Activated CD4-positive, alpha-beta T cell treated with anti-CD3 and anti-CD28 coated beads for 36 hours (primary cell): ENCODE results near the gene ODAD4. TPM values are rescaled to one million over a fixed set of nuclear protein-coding genes. Genes with fewer than 3 reads are reported as not detected.
"Not testable (repeated sequence)": the region's sequence is repeated elsewhere in the genome, so short reads cannot be mapped to it uniquely, and the experiment has no call there.

Source experiments
- ATAC-seq: fragments of 200-7000 bp; cut with Tn5 transposase; one replicate; pipeline ENCODE4 v1.10.0; 2021; ENCODE audit warnings: mild to moderate bottlenecking, moderate library complexity
- CTCF ChIA-PET: fragments of 350-600 bp; sonication (Branson Sonifier 250); formaldehyde crosslinking; loops from one replicate; lab custom pipeline; 2021; ENCODE audit warnings: antibody characterized with exemption; lab: Charles Lee
- POLR2A ChIA-PET: fragments of 350-600 bp; sonication (Branson Sonifier 250); formaldehyde crosslinking; loops from one replicate; lab custom pipeline; 2021; ENCODE audit warnings: antibody characterized with exemption, inconsistent platforms; lab: Charles Lee
- DNase-seq: peaks from one replicate; pipeline ENCODE4 v3.0.0-alpha.2; 2020
- H3K27ac Mint-ChIP-seq: one replicate; pipeline ENCODE4 v1.8.0; 2021; ENCODE audit warnings: mixed read lengths
- H3K27me3 Mint-ChIP-seq: one replicate; pipeline ENCODE4 v1.8.0; 2021; ENCODE audit warnings: mixed read lengths
- H3K36me3 Mint-ChIP-seq: one replicate; pipeline ENCODE4 v1.8.0; 2021; ENCODE audit warnings: low read depth, mixed read lengths
- H3K4me1 Mint-ChIP-seq: one replicate; pipeline ENCODE4 v1.8.0; 2021; ENCODE audit warnings: mixed read lengths
- H3K4me3 Mint-ChIP-seq: one replicate; pipeline ENCODE4 v1.8.0; 2021; ENCODE audit warnings: mild to moderate bottlenecking, moderate library complexity, mixed read lengths
- H3K9me3 Mint-ChIP-seq: one replicate; pipeline ENCODE4 v1.8.0; 2021; ENCODE audit warnings: low read depth, mixed read lengths
- intact Hi-C, 2 experiments: fragments of 100-400 bp; cut with DNase I in 1 of 2; cut with micrococcal nuclease in 1 of 2; formaldehyde crosslinking; loops; one replicate each; pipeline versions ENCODE4 v1.14.2 to v1.15.1; 2022 to 2024; cut with DNase I, micrococcal nuclease
- total RNA-seq, 2 experiments: library from RNA; stranded (reverse); gene quantifications; one replicate each; pipeline ENCODE4 v1.2.3, GENCODE V29; 2021

ODAD4 gene
- total RNA-seq, 2 experiments from 2014 or later, result 0.81 to 1.1 TPM

DNA sequence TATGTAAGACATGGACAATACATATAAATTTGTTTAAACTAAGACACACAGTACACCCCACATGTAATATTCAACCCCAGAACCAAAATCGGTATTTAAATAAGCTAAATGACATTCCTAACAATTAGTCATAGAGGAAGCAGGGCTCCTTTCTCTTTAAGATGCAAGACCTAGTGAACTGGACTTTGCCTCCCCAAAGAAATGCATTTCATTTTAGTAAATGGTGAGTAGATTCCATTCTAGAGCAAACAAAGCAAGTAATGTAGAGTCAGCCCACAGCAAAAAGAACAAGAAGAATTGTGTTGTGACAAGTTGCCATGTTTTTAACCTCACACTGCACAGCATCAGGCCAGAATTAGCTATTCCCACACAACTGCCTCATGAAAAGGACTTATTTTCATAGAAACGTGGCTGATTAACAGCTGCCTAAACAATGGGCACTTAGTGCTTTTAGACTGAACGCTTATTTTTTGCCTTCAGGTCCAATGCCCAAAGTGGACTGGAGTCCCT lies 72.4 kb downstream of the ODAD4 start:
- ATAC-seq (no peak), DNase-seq (no peak)
- Mint-ChIP-seq H3K4me1 (peaks cover 16% of the 10 kb centered on the region), H3K4me3 (no peak overlapping the region), H3K36me3 (peaks cover 16% of the 10 kb centered on the region), H3K9me3 (no peaks in the 10 kb centered on the region), H3K27ac (no peak overlapping the region), H3K27me3 (no peaks in the 10 kb centered on the region)
- intact Hi-C loops, result no loop called here
- POLR2A ChIA-PET, result interaction anchor here (0.6 kb wide), 2 partner anchors 9 to 515 kb away, joined by 3 to 4 read pairs; no protein-coding TSS in a partner anchor
- CTCF ChIA-PET, result interaction anchor here (0.7 to 2.2 kb wide), 3 partner anchors 13 to 510 kb away, joined by 3 to 10 read pairs (median 7); no protein-coding TSS in a partner anchor

- ATAC-seq, result no peak
- no peak for DNase-seq
- Mint-ChIP-seq H3K4me1 (peaks cover 24% of the 10 kb centered on the region), H3K9me3 (no peaks in the 10 kb centered on the region), H3K27me3 (no peaks in the 10 kb centered on the region), H3K27ac (no peak overlapping the region), H3K4me3 (no peak overlapping the region), H3K36me3 (peaks cover 10% of the 10 kb centered on the region)
- ChIA-PET POLR2A (no interaction called here), CTCF (interaction anchor here (0.7 to 1.4 kb wide), 3 partner anchors 11 to 383 kb away, joined by 3 to 7 read pairs (median 5); no protein-coding TSS in a partner anchor)
- intact Hi-C loops, result no loop called here
These were observed 74.7 kb downstream of the ODAD4 start for GRCh38 chr17:42005166-42005565.

GRCh38 chr17:42009170-42009569 lies 78.8 kb downstream of the ODAD4 start:
- no peak overlapping the region for H3K4me3 Mint-ChIP-seq
- peaks cover 12% of the 10 kb centered on the region for H3K36me3 Mint-ChIP-seq
- DNase-seq (no peak), ATAC-seq (no peak)
- ChIA-PET POLR2A (interaction anchor here (1.0 kb wide), 1 partner anchor 78 kb away, joined by 3 read pairs; the partner anchor contains the start of gene ODAD4), CTCF (interaction anchor here (0.7 to 1.5 kb wide), 4 partner anchors 10 to 43 kb away, joined by 3 read pairs; no protein-coding TSS in a partner anchor)
- H3K27ac Mint-ChIP-seq, result no peak overlapping the region
- H3K9me3 Mint-ChIP-seq, result no peaks in the 10 kb centered on the region
- intact Hi-C loops, result no loop called here
- peaks cover 46% of the 10 kb centered on the region for H3K4me1 Mint-ChIP-seq
- no peaks in the 10 kb centered on the region for H3K27me3 Mint-ChIP-seq

DNA sequence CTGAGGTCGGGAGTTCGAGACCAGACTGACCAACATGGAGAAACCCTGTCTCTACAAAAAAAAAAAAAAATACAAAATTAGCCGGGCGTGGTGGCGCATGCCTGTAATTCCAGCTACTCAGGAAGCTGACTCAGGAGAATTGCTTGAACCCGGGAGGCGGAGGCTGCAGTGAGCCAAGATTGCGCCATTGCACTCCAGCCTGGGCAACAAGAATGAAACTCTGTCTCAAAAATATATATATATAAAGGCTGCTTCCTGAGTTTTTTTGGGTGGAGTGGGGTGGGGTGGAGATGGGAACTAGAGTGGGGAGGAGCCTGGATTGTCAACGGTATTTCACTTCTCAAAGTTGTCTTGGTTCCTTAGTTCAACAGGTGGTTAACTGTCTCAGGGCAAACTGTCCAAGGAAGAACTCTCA lies 79.9 kb downstream of the ODAD4 start:
- DNase-seq, H3K4me3 Mint-ChIP-seq, POLR2A ChIA-PET, ATAC-seq, H3K9me3 Mint-ChIP-seq, intact Hi-C loops, H3K27me3 Mint-ChIP-seq: not testable (repeated sequence)
- CTCF ChIA-PET, result interaction anchor here (0.9 to 1.5 kb wide), 2 partner anchors 22 to 57 kb away, joined by 3 read pairs; no protein-coding TSS in a partner anchor
- Mint-ChIP-seq H3K27ac (peak overlapping the region; percentile 61), H3K4me1 (peaks cover 51% of the 10 kb centered on the region), H3K36me3 (peaks cover 16% of the 10 kb centered on the region)

DNA sequence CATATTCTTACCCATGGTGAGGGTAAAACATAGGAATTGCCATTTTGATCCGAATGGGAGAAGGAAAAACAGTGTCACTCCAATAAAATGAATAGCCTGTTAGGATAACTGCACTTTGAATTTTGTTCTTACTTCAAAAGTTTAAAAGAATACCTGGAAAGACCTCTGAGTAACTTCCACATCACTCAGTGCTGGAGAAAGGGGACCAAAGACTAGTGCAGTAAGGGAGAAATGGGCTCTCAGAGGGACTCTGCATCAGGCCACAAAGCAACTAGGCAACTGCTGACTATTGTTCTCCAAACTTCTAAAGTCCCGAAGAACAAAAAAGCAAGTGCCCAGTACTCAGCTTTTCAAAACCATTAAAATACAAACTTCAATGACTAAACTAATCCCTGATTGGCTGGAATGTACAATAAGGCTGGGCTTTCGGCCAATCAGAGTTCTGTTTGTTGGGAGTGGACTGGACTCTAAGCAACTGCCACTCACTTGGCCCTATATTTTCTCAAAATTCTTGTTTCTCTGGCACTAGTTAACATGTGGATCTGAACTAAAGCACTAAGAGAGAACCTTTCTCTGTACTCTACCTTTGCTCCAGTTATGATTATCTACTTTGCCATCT lies 80.6 kb downstream of the ODAD4 start:
- H3K27ac Mint-ChIP-seq, result peak overlapping the region; percentile 61
- peaks cover 55% of the 10 kb centered on the region for H3K4me1 Mint-ChIP-seq
- no peak overlapping the region for H3K4me3 Mint-ChIP-seq
- H3K36me3 Mint-ChIP-seq, result peaks cover 23% of the 10 kb centered on the region
- DNase-seq (no peak), ATAC-seq (peak; percentile 23)
- intact Hi-C loops, result no loop called here
- no peaks in the 10 kb centered on the region for H3K27me3 Mint-ChIP-seq
- POLR2A ChIA-PET, result interaction anchor here (0.6 kb wide), 1 partner anchor 170 kb away, joined by 3 read pairs; no protein-coding TSS in a partner anchor
- CTCF ChIA-PET, result interaction anchor here (1.2 kb wide), 1 partner anchor 12 kb away, joined by 3 read pairs; no protein-coding TSS in a partner anchor
- H3K9me3 Mint-ChIP-seq, result no peaks in the 10 kb centered on the region

DNA sequence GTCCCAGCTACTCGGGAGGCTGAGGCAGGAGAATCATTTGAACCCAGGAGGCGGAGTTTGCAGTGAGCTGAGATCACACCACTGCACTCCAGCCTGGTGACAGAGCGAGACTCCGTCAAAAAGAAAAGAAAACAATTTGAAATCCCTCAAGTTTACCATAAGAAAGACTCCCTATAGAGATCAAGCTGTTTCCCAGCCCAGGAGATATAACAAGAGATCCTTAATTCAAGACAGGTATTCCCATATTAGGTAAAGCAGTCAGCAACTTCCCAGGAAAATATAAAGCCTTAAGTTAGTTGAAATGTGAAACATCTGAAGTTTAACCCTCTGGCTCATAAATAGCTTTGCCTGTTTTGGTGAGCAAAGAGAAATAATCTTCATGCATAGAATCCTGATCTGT lies 81.9 kb downstream of the ODAD4 start:
- H3K27me3 Mint-ChIP-seq, H3K9me3 Mint-ChIP-seq, intact Hi-C loops, H3K4me3 Mint-ChIP-seq, DNase-seq, ATAC-seq: not testable (repeated sequence)
- H3K4me1 Mint-ChIP-seq, result peaks cover 56% of the 10 kb centered on the region
- POLR2A ChIA-PET, result interaction anchor here (0.7 to 1.4 kb wide), 2 partner anchors 15 to 21 kb away, joined by 3 read pairs; no protein-coding TSS in a partner anchor
- peaks cover 32% of the 10 kb centered on the region for H3K36me3 Mint-ChIP-seq
- CTCF ChIA-PET, result interaction anchor here (0.5 to 1.3 kb wide), 5 partner anchors 10 to 518 kb away, joined by 3 to 9 read pairs (median 3); no protein-coding TSS in a partner anchor
- H3K27ac Mint-ChIP-seq, result peak overlapping the region; percentile 5

DNA sequence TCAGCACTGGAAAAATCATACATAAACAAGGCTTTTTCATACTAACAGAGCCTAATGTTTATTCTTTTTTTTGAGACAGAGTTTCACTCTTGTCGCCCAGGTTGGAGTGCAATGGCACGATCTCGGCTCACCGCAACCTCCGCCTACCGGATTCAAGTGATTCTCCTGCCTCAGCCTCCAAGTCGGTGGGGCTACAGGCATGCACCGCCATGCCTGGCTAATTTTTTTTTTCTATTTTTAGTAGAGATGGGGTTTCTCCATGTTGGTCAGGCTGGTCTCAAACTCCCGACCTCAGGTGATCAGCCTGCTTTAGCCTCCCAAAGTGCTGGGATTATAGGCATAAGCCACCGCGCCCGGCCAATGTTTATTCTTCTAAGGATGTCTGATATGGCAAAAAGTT lies 83.3 kb downstream of the ODAD4 start:
- H3K27me3 Mint-ChIP-seq, H3K9me3 Mint-ChIP-seq, POLR2A ChIA-PET, intact Hi-C loops, H3K4me3 Mint-ChIP-seq, ATAC-seq, DNase-seq, H3K27ac Mint-ChIP-seq: not testable (repeated sequence)
- Mint-ChIP-seq H3K4me1 (peaks cover 63% of the 10 kb centered on the region), H3K36me3 (peaks cover 32% of the 10 kb centered on the region)
- CTCF ChIA-PET, result interaction anchor here (0.7 to 1.3 kb wide), 2 partner anchors 50 to 1117 kb away, joined by 3 to 9 read pairs; no protein-coding TSS in a partner anchor

Other genes with a start within 250 kb of the ODAD4 start
- gene EIF1, start 241.7 kb upstream of the ODAD4 start, total RNA-seq, result 100 to 1,000 TPM; 869 to 977 TPM
- not detected for gene GAST, start 218.3 kb upstream of the ODAD4 start, total RNA-seq
- gene HAP1, start 196.0 kb upstream of the ODAD4 start, total RNA-seq, result not detected
- gene JUP, start 143.9 kb upstream of the ODAD4 start, total RNA-seq, result under 1 TPM; 0.34 to 0.54 TPM
- gene P3H4, start 118.7 kb upstream of the ODAD4 start, total RNA-seq, result 1 to 10 TPM; 1.5 to 2.0 TPM
- gene FKBP10, start 117.6 kb upstream of the ODAD4 start, total RNA-seq, result under 1 TPM; 0.39 to 0.42 TPM
- 10 to 100 TPM; 37.5 to 46.9 TPM for gene NT5C3B, start 94.4 kb upstream of the ODAD4 start, total RNA-seq
- gene KLHL10, start 92.8 kb upstream of the ODAD4 start, total RNA-seq, result under 1 TPM; 0.19 to 0.21 TPM
- gene KLHL11, start 65.2 kb upstream of the ODAD4 start, total RNA-seq, result 10 to 100 TPM; 16.4 to 18.0 TPM
- gene ACLY, start 11.7 kb upstream of the ODAD4 start, total RNA-seq, result 100 to 1,000 TPM; 189 to 192 TPM
- gene CNP, start 36.2 kb downstream of the ODAD4 start, total RNA-seq, result 10 to 100 TPM; 55.1 to 77.0 TPM
- 10 to 100 TPM; 86.6 to 94.8 TPM for gene DNAJC7, start 86.8 kb downstream of the ODAD4 start, total RNA-seq
- gene NKIRAS2, start 89.5 kb downstream of the ODAD4 start, total RNA-seq, result 10 to 100 TPM; 16.3 to 17.2 TPM
- gene C17orf113, start 120.0 kb downstream of the ODAD4 start, total RNA-seq, result under 1 TPM; 0.19 to 0.32 TPM
- gene ZNF385C, start 167.9 kb downstream of the ODAD4 start, total RNA-seq, result under 1 TPM; 0.23 to 0.30 TPM
- 10 to 100 TPM; 23.8 to 31.1 TPM for gene DHX58, start 182.1 kb downstream of the ODAD4 start, total RNA-seq
- 10 to 100 TPM; 46.2 to 54.8 TPM for gene KAT2A, start 190.8 kb downstream of the ODAD4 start, total RNA-seq
- gene HSPB9, start 192.2 kb downstream of the ODAD4 start, total RNA-seq, result under 1 TPM; 0.09 to 0.11 TPM
- 10 to 100 TPM; 32.0 to 47.3 TPM for gene RAB5C, start 224.4 kb downstream of the ODAD4 start, total RNA-seq